LNCAP (cell line): ENCODE measurements around the gene ASS1.

Source experiments
- TF ChIP-seq, protein P1 (sequence below): fragments of 450-650 bp; IDR thresholded peaks from 2 replicates; pipeline ENCODE4 v1.5.1; 2017; ENCODE audit warnings: mild to moderate bottlenecking

ASS1 gene

DNA sequence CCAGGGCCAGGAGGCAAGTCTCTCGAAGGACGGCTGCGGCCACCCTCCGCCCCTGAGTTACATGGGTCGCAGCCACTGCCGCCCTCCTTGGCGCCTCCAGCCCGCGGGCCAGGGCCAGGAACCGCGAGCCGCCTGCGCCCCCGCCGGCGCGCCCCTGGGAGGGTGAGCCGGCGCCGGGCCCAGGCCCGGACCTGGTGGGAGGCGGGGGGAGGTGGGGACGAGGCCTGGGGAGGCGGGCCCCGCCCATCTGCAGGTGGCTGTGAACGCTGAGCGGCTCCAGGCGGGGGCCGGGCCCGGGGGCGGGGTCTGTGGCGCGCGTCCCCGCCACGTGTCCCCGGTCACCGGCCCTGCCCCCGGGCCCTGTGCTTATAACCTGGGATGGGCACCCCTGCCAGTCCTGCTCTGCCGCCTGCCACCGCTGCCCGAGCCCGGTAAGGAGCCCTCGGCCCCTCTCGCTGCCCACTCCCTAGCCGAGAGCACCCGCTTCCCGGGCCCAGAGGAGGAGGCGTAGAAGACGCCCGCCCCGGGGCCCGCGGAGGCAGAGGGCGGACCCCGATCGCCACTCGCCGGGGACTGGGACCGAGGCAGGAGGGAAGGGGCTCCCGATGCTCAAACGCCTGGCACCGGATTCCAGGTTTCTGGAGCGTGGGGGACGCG lies at the start of gene ASS1:
Gene ASS1 (plus strand): TSS at position 397 of the 657 bp plus-strand sequence. CDS start 7,268 bp downstream, outside the sequence.
- TF ChIP-seq, protein P1, sequence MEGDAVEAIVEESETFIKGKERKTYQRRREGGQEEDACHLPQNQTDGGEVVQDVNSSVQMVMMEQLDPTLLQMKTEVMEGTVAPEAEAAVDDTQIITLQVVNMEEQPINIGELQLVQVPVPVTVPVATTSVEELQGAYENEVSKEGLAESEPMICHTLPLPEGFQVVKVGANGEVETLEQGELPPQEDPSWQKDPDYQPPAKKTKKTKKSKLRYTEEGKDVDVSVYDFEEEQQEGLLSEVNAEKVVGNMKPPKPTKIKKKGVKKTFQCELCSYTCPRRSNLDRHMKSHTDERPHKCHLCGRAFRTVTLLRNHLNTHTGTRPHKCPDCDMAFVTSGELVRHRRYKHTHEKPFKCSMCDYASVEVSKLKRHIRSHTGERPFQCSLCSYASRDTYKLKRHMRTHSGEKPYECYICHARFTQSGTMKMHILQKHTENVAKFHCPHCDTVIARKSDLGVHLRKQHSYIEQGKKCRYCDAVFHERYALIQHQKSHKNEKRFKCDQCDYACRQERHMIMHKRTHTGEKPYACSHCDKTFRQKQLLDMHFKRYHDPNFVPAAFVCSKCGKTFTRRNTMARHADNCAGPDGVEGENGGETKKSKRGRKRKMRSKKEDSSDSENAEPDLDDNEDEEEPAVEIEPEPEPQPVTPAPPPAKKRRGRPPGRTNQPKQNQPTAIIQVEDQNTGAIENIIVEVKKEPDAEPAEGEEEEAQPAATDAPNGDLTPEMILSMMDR = no peak

DNA sequence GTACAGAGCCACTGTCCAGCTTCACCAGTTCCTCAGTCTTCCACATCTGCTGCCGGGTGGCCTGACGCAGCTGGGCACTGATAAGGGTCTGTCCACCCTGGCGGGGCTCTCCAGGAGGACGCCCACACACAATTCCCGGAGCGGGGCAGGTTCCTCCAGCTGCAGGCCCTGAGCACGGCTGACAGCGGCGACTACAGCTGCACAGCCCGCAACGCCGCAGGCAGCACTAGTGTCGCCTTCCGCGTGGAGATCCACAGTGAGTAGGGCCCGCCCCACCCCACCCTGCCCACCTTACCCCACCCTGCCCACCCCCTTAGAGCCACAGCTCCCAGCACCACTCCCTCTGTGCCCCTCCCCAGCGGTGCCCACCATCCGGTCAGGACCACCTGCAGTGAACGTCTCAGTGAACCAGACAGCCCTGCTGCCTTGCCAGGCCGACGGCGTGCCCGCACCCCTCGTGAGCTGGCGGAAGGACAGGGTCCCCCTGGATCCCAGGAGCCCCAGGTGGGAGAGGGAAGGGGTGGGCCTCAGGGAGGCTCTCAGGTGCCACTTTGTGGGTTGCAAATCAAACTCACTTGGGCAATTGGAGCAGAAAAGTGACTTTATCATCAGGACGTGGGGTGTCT lies 48.8 kb upstream of the ASS1 start:
- TF ChIP-seq, protein P1 = no peak

DNA sequence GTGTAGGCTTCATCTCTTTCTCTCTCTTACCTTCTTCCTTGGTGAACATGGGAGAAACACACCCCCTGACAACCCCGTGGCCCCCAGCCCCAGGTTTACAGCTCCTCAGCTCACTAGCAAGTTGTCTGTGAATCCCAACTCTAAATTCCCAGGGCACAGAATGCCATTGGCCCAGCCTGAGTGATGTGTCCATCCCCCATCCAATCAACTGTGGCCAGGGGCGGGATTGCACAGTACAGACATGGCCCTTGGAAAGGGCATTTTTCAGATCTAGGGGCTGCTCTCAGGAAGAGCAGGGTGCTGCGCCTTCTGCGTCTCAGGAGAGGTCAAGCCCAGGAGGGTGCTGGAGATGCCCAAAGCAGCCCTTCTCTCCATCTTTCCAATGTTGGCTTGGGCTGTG lies 48.2 kb upstream of the ASS1 start:
- TF ChIP-seq, protein P1 = no peak

DNA sequence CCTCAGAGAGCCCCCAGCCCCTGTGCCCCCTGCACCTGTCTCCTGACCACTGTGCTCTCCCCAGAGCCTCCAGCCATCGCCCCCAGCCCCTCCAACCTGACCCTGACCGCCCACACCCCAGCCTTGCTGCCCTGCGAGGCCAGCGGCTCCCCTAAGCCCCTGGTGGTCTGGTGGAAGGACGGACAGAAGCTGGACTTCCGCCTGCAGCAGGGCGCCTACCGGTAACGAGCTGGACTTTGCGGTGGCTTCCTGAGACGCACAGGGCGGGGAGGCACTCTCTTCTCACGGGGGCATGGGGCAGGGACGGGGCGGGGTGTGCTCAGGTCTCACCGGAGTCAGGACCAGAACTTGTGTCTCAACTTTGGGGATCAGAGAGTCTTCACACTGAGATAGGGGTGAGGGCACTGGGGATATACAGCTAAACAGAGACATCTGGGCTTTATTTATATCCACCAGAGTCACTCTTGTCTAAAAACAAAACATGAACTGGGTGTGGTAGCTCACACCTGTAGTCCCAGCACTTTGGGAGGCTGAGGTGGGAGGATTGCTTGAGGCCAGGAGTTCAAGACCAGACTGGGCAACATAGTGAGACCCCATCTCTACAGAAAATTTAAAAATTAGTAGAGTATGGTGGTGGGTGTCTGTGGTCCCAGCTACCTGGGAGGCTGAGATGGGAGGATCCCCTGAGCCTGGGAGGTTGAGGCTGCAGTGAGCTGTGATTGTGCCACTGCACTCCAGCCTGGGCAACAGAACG lies 46.1 kb upstream of the ASS1 start:
- TF ChIP-seq, protein P1 = no peak

DNA sequence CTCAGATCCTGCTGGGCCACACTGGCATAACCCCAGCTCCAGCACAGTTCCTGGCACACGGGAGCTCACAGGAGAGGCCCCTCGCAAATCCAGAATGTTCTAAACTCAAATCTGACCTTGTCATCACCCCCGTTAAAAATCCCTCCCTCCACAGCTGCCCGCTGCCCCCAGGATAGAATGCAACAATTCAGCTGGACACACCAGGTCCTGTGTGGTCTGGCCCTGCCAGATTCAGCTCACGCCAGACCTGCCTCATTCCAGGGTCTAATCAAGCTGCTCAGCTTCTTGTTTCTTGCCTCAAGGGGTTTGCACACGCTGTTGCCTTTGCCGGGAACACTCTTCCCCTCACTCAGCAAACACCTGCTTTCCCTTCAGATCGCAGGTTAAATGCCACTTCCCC lies 45.0 kb upstream of the ASS1 start:
- TF ChIP-seq, protein P1 = no peak

DNA sequence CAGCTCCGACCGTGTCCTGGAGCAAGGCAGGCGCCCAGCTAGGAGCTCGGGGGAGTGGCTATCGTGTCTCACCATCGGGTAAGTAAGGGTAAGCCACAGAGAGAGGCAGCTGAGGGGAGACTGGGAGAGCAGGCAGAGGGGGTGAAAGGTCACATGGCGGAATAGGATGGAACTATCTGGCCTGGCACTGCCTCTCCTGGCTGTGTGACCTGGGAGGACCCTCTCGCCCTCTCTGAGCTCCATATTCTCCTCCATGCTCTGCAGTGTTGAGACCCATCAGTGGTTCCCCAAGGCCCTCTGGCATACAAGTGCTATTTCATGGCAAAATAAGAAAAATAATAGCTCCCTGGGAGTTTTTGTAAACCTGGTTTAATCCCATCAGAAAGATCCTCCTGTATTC lies 43.9 kb upstream of the ASS1 start:
- TF ChIP-seq, protein P1 = no peak

DNA sequence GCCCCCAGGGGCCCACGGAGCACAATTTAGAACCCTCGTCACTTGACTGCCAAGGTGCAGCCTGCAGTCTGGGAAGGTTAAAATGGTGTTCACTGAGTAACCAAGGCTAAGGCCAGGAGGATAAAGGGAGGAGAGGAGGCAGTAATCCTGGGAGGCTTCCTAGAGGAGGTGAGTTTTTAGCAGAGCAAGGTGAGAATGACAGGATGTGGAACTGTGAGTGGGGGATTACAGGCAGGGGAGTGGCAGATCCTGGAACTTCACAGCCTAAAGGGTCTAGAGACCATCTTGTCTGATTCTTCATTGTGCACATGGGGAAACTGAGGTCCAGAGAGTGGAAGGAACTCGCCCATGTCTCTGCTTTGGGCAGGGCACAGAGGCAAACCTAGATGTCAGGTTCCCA lies 42.5 kb upstream of the ASS1 start:
- TF ChIP-seq, protein P1 = no peak
